A673 (cell line): ENCODE data around the gene GALP.

Experiments
- EZH2 ChIP-seq: fragments of 200-600 bp; sonication (generic); IDR thresholded peaks from 2 replicates; pipeline ENCODE4 v1.6.1; 2017; ENCODE audit warnings: borderline replicate concordance, low read depth, mild to moderate bottlenecking, mixed read lengths, antibody characterized with exemption, low read length; ENCODE audit not compliant: poor library complexity, severe bottlenecking
- TF ChIP-seq, protein P1 (sequence below): fragments of 300-800, 200-600 bp; sonication (generic); conservative IDR thresholded peaks from 2 replicates; pipeline ENCODE4 v1.5.1; 2017; ENCODE audit warnings: low read depth, mild to moderate bottlenecking, antibody characterized with exemption, low read length, moderate library complexity, mixed read lengths

DNA sequence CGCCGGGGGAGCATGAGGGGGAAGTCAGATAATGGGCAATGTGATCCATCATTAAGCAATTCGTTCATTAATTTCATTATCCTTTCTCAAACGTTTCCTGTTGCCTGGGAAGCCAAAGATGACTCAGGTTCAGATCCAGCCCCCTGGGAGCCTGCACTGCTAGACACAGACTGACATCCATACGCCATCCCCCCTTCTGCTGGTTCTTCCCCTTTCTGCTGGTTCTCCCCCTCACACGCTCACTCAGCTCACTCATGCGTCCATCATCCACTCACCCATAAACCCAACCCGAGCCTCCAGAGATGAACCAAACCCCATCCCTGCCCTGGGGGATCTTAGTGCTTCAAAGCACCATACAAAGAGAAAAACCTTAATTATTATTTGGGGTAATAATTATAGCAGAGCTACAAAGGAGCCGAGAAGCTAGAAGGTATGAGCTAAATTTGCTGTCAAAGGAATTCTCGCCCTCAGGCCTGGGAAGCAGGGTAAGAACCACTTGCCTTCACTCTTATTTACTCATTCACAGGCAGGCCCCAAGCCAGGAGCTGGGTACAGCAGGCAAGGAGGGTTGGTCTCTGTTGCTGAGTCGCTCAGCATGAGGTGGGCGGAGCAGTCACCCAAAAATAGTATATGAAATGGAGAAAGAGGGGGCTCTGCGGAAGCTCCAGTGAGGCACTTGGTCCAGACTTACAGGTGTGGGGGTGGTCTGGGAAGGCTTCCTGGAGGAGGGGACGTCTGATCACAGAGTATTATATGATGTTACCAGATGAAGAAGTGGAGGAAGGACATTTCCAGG lies 41.8 kb upstream of the GALP start:
- TF ChIP-seq, protein P1, sequence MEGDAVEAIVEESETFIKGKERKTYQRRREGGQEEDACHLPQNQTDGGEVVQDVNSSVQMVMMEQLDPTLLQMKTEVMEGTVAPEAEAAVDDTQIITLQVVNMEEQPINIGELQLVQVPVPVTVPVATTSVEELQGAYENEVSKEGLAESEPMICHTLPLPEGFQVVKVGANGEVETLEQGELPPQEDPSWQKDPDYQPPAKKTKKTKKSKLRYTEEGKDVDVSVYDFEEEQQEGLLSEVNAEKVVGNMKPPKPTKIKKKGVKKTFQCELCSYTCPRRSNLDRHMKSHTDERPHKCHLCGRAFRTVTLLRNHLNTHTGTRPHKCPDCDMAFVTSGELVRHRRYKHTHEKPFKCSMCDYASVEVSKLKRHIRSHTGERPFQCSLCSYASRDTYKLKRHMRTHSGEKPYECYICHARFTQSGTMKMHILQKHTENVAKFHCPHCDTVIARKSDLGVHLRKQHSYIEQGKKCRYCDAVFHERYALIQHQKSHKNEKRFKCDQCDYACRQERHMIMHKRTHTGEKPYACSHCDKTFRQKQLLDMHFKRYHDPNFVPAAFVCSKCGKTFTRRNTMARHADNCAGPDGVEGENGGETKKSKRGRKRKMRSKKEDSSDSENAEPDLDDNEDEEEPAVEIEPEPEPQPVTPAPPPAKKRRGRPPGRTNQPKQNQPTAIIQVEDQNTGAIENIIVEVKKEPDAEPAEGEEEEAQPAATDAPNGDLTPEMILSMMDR: no peak
- TF ChIP-seq EZH2: no peak
